ENCODE measurements around the gene PLAGL1. TPM values are rescaled to one million over a fixed set of nuclear protein-coding genes. Genes with fewer than 3 reads are reported as not detected.

Gene PLAGL1
- polyA plus RNA-seq, 3 donors: 11.6 to 60.7 (median 16.7) TPM

GRCh38 chr6:143953922-143954321 lies 54.1 kb downstream of the PLAGL1 start:
- no peak for TF ChIP-seq CTCF (IDR thresholded peaks at IDR 0.05)
- intact Hi-C loops (cut with micrococcal nuclease): loop anchor here in 1 of 2 donors (10.0 kb wide), 1 partner anchor 389 kb away; no protein-coding TSS in a partner anchor
- Histone ChIP-seq H3K27me3 (ENCODE audit: control insufficient read depth in 2 of 2, insufficient read depth in 2 of 2, low read length in 2 of 2) (no peaks in the 10 kb centered on the region), H2AFZ (ENCODE audit: insufficient read depth, low read depth, low read length, poor library complexity, severe bottlenecking) (no peak overlapping the region), H3K79me2 (ENCODE audit: insufficient read depth, low read length) (no peaks in the 10 kb centered on the region), H3K9ac (ENCODE audit: insufficient read depth, low read length, poor library complexity, severe bottlenecking) (no peak overlapping the region), H3K4me3 (replicated peaks in 1 of 3; ENCODE audit: low read depth in 2 of 3, low read length in 3 of 3) (no peak overlapping the region), H3K36me3 (replicated peaks in 1 of 2; ENCODE audit: control insufficient read depth in 1 of 2, insufficient read depth in 2 of 2, low read length in 2 of 2) (peaks cover 0 to 14% of the 10 kb centered on the region in 2 donors), H4K20me1 (ENCODE audit: insufficient read depth, low read length) (no peaks in the 10 kb centered on the region), H3K4me1 (ENCODE audit: control insufficient read depth in 1 of 2, insufficient read depth in 2 of 2, low read length in 2 of 2) (no peaks in the 10 kb centered on the region), H3K9me3 (replicated peaks in 1 of 2; ENCODE audit: control insufficient read depth in 1 of 2, insufficient read depth in 1 of 2, low read length in 2 of 2) (no peaks in the 10 kb centered on the region), H3K27ac (ENCODE audit: low read depth in 1 of 2, low read length in 2 of 2) (no peak overlapping the region), H3K4me2 (replicated peaks; ENCODE audit: extremely low read depth, low read length, poor library complexity, severe bottlenecking) (no peak overlapping the region)
- H3K27ac Mint-ChIP-seq: no peak overlapping the region
- no peak for DNase-seq
- peaks cover 16 to 19% of the 10 kb centered on the region in 2 donors for H3K36me3 Mint-ChIP-seq
- H3K27me3 Mint-ChIP-seq (ENCODE audit: low read depth in 3 of 3): peaks cover 0 to 3% (median 0%) of the 10 kb centered on the region in 3 donors
- H3K4me3 Mint-ChIP-seq: no peak overlapping the region
- H3K9me3 Mint-ChIP-seq: peaks cover 0 to 4% (median 0%) of the 10 kb centered on the region in 7 donors
- no CpG with 5 or more reads among the region's 4 CpGs for WGBS (ENCODE audit: insufficient coverage)
- H3K4me1 Mint-ChIP-seq: no peaks in the 10 kb centered on the region

- H3K27ac Mint-ChIP-seq: no peak overlapping the region
- no peak overlapping the region for H3K4me3 Mint-ChIP-seq
- 91% methylated on average over 4 of the region's 4 CpGs for WGBS (ENCODE audit: insufficient coverage)
- H3K9me3 Mint-ChIP-seq: peaks cover 0 to 8% (median 0%) of the 10 kb centered on the region in 7 donors
- no peak for TF ChIP-seq CTCF (IDR thresholded peaks at IDR 0.05)
- H3K4me1 ChIP-seq (ENCODE audit: control insufficient read depth in 1 of 2, insufficient read depth in 2 of 2, low read length in 2 of 2): no peaks in the 10 kb centered on the region
- DNase-seq: no peak
- H3K27ac ChIP-seq (ENCODE audit: low read depth in 1 of 2, low read length in 2 of 2): no peak overlapping the region
- intact Hi-C loops (cut with micrococcal nuclease): loop anchor here in 1 of 2 donors (10.0 kb wide), 1 partner anchor 388 kb away; no protein-coding TSS in a partner anchor
- H3K4me3 ChIP-seq (replicated peaks in 1 of 3; ENCODE audit: low read depth in 2 of 3, low read length in 3 of 3): no peak overlapping the region
- no peak overlapping the region for H3K9ac ChIP-seq (ENCODE audit: insufficient read depth, low read length, poor library complexity, severe bottlenecking)
- H3K36me3 ChIP-seq (replicated peaks in 1 of 2; ENCODE audit: control insufficient read depth in 1 of 2, insufficient read depth in 2 of 2, low read length in 2 of 2): peaks cover 3 to 14% of the 10 kb centered on the region in 2 donors
- no peaks in the 10 kb centered on the region for H3K27me3 ChIP-seq (ENCODE audit: control insufficient read depth in 2 of 2, insufficient read depth in 2 of 2, low read length in 2 of 2)
- no peak overlapping the region for H3K4me2 ChIP-seq (replicated peaks; ENCODE audit: extremely low read depth, low read length, poor library complexity, severe bottlenecking)
- no peaks in the 10 kb centered on the region for H3K4me1 Mint-ChIP-seq
- H4K20me1 ChIP-seq (ENCODE audit: insufficient read depth, low read length): no peaks in the 10 kb centered on the region
- H3K27me3 Mint-ChIP-seq (ENCODE audit: low read depth in 3 of 3): peaks cover 0 to 3% (median 0%) of the 10 kb centered on the region in 3 donors
- H2AFZ ChIP-seq (ENCODE audit: insufficient read depth, low read depth, low read length, poor library complexity, severe bottlenecking): no peak overlapping the region
- H3K79me2 ChIP-seq (ENCODE audit: insufficient read depth, low read length): no peaks in the 10 kb centered on the region
- no peaks in the 10 kb centered on the region for H3K9me3 ChIP-seq (replicated peaks in 1 of 2; ENCODE audit: control insufficient read depth in 1 of 2, insufficient read depth in 1 of 2, low read length in 2 of 2)
- peaks cover 16 to 22% of the 10 kb centered on the region in 2 donors for H3K36me3 Mint-ChIP-seq
Observed at GRCh38 chr6:143952947-143953701, 54.9 kb downstream of the PLAGL1 start.

Data from CD14-positive monocyte (primary cell).